HUDEP-2 (cell line): ENCODE measurements around the gene RIMBP2.
"Not testable (repeated sequence)": the region's sequence is repeated elsewhere in the genome, so short reads cannot be mapped to it uniquely, and the experiment has no call there.

ENCODE experiments used
- DNase-seq, 76 experiments: peaks; one replicate each; lab custom pipeline; 2025; ENCODE audit not compliant: unreplicated experiment in 76 of 76; lab: John Stamatoyannopoulos, UW

The RIMBP2 gene

GRCh38 chr12:130715998-130716968 lies at the start of gene RIMBP2:
Gene RIMBP2 (minus strand): TSS chr12:130716299. CDS start chr12:130479013, 237,286 bp downstream.
- no peak for DNase-seq

DNA sequence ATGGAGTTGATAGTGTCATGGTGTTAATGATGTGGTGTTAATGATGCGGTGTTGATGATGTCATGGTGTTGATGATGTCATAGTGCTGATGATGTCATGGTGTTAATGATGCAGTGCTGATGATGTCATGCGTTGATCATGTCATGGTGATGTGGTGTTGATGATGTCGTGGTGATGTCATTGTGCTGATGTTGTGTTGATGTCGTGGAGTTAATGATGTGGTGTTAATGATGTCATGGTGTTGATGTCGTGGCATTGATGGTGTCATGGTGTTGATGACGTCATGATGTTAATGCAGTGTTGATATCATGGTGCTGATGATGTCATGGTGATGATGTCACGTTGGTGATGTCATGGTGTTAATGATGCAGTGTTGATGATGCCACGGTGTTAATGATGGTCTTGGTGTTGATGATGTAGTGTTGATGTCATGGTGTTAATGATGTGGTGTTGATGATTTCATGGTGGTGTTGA lies 49.1 kb upstream of the RIMBP2 start:
- no peak for DNase-seq

GRCh38 chr12:130764475-130765185 lies 48.5 kb upstream of the RIMBP2 start:
- peak in 5 of 76 experiments; percentile 3 to 23 (median 9) for DNase-seq

- peak in 1 of 76 experiments; percentile 7 for DNase-seq
These were observed 48.0 kb upstream of the RIMBP2 start for GRCh38 chr12:130764073-130764472.

GRCh38 chr12:130762319-130762675 lies 46.2 kb upstream of the RIMBP2 start:
- no peak for DNase-seq

DNA sequence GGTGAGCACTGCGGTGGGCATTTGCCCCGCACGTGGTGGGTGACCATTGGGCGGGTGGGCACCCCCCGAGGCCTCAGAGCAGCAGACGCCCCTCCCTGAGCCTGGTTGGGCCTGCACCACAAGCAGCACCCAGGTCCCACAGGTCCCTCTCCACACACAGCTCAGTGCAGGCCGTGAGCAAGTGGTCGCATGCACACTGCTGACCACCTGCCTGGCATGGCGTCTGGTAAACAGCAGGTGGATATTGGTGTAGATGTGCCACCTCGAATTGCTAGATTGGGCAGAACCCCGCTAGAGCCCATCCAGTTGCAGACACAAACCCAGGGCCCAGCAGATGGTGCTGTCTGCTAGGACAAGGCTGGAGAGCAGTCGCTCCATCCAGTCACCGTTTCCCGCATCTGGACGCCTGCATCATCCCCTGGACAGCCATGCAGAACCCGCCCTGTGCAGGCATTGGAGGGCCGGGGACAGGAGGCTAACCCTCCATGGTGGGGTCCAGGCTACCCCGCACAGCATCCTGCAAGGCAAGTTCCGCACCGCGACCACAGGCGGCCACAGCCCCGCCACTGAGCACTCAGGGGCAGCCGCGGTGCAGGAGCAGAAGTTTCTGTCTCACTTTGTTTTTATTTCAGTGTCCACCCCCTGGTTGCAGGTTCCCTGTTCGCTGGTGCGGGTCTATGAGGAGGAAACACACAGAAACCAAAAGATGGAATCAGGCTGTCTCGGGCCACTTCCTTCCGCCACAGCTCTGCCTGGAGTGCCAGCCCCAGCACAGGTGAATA lies 45.6 kb upstream of the RIMBP2 start:
- DNase-seq: peak in 37 of 76 experiments; percentile 3 to 52 (median 24)

DNA sequence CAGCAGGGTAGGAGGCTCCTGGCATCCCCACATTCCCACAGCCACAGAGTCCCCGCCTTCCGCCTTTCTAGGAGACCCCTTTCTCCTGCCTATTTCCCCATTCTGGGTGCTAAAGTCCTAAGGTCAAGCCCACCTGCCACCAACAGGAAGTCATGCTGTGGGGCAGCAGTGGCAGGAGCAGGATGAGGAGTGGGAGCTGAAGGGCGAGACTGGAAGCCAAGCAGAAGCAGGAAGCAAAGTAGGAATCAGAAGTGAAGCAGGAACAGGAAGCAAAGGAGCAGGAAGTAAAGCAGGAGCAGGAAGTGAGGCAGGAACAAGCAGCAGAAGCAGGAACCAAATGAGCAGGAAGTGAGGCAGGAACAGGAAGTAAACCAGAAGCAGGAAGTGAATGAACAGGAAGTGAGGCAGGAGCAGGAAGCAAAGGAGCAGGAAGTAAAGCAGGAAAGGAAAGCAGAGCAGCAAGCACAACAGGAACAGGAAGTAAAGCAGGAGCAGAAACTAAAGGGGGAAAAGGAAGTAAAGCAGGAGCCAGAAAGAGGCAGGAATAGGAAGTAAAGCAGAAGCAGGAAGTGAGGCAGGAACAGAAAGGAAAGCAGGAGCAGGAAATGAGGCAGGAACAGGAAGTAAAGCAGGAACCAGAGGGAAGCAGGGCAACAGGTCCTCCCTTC lies 38.3 kb upstream of the RIMBP2 start:
- no peak for DNase-seq

GRCh38 chr12:130752692-130753230 lies 36.7 kb upstream of the RIMBP2 start:
- no peak for DNase-seq

DNA sequence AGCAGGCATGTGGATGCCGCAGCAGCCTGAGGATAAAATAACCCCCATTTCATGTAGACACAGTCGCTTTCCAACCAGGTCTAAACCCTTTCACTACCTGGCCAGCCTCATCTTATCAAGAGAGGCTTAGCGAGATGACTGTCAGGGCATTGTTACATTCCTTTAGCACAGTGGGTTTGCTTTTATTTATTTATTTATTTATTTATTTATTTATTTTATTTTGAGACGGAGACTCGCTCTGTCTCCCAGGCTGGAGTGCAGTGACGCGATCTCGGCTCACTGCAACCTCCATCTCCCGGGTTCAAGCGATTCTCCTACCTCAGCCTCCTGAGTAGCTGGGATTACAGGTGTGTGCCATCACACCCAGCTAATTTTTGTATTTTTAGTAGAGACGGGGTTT lies 35.9 kb upstream of the RIMBP2 start:
- not testable (repeated sequence) for DNase-seq

- no peak for DNase-seq
These were observed 32.7 kb upstream of the RIMBP2 start for GRCh38 chr12:130748786-130749185.

DNA sequence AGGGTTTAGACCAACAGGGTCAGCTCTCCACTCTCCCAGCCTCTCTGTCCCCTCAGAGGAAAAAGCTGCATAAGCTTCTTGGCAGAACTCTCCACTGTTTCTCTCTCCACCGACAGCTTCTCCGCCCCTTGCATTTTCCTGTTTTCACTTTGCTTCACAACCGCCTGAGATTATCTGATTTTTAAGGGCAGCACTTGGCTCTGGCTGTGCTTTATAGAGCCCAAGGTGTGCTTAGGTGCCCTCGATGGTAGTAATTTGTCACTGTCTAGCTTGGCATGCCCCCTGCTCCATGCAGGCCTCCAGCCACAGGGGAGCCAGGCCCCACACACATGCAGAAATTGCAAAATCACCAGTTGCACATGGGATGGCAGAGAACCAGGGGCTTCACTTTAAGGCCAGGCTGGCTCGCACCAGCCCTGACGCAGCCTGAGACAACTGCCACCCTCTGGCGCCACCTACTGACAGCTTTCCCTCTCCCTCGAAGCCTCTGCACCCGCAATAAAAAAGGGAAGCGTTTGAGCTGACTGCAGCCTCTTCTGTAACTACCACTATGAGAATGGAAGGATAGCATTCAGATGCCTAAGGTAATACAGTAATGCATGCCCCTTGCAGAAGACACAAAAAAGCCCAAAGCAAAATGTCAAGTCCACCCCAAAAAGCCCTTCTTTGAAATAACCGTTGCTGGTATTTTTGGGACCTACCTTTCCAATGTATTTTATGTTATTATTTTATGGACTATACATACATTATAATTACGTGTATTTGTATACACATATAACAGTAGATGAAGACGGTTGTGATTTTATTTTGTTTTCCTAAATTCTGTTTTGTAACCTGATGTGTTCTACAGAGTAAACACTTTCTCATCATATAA lies 32.0 kb upstream of the RIMBP2 start:
- peak in 64 of 76 experiments; percentile 2 to 81 (median 46) for DNase-seq

- DNase-seq: no peak
These were observed 30.4 kb upstream of the RIMBP2 start for GRCh38 chr12:130746546-130746945.

DNA sequence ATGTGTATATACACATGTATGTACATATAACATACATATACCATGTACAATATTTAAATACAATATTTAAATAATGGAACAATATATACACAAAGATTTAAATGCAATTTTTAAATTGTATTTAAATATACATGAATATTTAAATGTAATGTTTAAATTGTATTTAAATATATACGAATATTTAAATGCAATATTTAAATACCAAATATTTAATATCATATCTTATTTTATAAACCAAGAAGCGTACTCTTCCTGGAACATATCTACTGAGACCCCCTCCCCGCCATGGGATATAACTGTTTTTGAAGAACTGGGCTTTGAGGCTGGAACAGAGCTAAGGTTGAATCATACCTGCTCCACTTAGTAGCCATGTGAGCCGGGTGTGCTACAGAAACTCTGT lies 29.8 kb upstream of the RIMBP2 start:
- DNase-seq: no peak

- DNase-seq: no peak
These were observed 28.2 kb upstream of the RIMBP2 start for GRCh38 chr12:130744274-130744673.

DNA sequence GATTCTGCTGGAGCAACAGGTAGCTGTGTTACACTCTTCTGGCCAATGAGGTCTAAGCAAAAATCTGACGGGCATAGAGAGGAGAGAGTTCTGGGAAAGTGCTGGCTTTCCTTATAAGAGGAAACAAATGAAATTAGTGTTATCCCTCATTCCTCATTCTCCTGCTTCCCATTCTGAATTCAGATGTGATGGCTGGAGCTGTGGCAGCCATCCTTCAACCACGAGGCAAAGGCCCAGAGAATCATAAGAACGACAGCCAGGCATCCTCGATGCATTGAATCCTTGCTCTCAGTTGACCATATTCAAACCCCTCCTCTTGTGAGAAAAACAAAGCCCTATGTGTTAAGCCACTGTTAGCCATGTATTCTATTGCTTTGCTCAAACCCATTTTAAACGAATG lies 27.5 kb upstream of the RIMBP2 start:
- no peak for DNase-seq

DNA sequence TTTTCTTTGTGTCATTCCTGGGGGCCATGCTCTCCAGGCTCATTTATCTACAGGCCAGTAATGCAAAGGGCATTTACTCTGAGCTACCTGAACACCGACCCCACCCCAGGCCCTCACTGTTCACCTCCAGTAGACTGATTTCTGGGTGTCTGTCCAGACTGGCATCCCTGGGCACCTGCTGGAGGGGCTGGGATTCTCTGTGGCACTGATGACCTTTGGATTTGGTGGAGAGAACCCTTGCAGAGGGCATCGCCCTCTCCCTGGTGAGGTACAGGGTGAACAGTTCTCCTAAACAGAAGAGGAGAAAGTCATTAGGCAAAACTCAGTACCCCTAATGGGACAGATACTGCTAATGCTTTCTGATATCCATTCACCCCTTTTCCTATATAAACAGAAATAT lies 27.1 kb upstream of the RIMBP2 start:
- DNase-seq: no peak

- no peak for DNase-seq
These were observed 26.6 kb upstream of the RIMBP2 start for GRCh38 chr12:130742716-130743115.

- DNase-seq: no peak
These were observed 26.0 kb upstream of the RIMBP2 start for GRCh38 chr12:130742112-130742511.

DNA sequence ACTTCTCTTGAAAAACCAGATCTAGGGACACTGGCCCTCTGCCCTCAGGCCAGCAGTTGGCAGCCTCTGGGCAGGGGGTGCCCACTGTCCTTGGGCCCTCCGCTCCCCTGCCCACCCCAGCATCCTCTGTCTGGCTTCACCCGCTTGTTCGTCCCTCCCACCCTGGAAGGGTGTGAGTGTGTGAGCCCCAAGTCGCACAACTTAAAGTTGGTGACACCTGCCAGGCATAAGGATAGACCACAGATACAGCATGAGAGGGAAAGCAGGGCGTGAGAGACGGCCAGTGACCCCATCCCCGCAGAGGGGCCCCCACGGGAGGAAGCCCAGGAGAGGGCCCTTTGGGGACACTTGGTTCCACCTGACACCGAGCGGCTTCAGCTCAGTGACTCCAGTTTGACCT lies 23.5 kb upstream of the RIMBP2 start:
- DNase-seq: no peak
